ENCODE data around the gene HS1BP3. TPM values are rescaled to one million over a fixed set of nuclear protein-coding genes. Genes with fewer than 3 reads are reported as not detected.

Gene HS1BP3, protein sequence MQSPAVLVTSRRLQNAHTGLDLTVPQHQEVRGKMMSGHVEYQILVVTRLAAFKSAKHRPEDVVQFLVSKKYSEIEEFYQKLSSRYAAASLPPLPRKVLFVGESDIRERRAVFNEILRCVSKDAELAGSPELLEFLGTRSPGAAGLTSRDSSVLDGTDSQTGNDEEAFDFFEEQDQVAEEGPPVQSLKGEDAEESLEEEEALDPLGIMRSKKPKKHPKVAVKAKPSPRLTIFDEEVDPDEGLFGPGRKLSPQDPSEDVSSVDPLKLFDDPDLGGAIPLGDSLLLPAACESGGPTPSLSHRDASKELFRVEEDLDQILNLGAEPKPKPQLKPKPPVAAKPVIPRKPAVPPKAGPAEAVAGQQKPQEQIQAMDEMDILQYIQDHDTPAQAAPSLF
- 35.6 and 49.5 TPM in 2 replicates for total RNA-seq

DNA sequence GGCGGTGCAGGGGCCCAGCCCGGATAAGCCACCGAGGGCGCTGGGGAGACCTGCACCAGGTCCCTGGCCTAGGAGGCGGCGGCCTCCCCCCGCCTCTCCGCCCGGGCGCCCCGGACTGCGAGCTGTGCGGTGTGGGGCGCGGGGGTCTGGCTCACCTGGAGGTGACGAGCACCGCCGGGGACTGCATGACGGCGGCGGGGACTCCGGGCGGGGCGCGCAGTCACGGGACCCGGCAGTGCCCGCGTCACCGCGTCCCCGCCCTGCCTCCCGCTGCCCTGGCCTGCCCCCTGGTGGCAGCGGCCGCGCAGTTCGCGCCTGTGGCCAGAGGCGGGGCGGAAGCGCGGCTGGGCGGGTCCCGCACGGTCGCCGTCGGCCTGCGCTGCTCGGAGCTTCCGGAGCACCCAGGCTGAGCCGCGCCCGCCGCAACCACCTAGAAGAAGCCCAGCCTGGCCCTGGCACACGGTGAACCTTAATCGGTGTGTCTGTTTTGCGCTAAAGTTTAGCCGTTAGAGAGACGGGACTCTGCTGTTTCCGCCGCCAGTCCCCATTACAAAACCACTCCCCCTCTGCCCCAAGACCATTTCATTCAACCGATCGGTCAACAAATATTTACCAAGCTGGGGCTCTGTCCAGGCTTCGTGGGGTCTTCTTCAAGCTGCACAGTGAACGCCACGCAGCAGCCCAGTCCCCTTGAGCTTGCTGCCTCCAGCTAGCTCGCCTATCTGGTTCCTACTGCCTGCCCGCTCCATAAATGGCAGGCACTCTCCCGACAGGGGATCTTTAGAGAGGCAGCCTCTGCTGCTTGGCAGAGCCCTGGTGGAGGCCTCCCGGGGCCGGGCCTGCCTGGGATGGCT lies at the start of gene HS1BP3:
Gene HS1BP3 (minus strand): TSS at position 222 of the 854 bp plus-strand sequence. CDS start 35 bp downstream, at position 187.

DNA sequence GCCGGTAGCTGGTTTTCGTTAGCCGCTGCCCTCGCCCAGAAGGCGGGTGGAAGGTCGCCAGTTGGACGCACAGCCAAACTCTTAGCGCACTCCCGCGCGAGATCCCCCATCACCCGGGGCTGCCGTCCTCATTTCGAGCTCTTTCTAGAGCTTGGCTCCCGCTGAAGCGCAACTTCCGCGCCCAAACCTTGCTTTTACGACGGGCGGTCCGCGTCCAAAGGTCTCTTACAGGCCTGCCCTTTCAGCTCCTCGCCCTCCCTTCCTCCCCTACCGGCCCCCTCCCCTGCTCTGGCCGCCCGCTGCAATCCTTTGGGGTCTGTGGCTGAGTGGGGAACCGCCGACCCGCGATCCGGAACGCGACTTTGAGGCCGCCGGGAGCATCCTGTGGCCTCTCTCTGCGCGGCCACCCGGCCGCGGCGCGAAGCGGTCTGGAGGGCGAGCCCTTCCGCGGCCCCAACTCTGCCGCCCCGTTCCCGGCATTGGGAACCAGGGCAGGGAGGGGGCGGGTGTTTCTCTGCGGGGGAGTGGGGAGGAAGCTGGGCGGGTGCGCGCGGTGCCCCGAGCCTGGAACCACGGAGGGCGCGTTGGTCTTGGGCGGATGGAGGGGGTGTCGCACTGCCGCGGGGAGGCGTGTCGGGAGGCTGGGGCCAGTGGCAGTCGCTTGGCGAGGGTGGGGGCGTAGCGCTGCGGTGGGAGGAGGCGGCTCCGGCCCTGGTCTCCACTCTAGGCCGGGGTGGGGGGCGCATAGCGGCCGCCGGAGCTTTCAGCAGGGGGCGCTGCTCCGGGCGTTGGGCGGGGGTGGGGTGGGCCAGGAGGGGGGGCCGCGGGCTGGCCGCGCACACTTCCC lies 15.6 kb upstream of the HS1BP3 start, which contains the start of gene GDF7:
Gene GDF7 (plus strand): TSS at position 841 of the 847 bp plus-strand sequence. CDS start 96 bp downstream, outside the sequence.

Other genes starting within 250 kb of the HS1BP3 start
- gene RHOB, start 204.0 kb downstream of the HS1BP3 start, total RNA-seq = 69.7 and 99.0 TPM in 2 replicates
- gene GDF7, start 16.0 kb upstream of the HS1BP3 start, total RNA-seq = 4.0 and 4.1 TPM in 2 replicates
- gene LDAH, start 172.0 kb upstream of the HS1BP3 start, total RNA-seq = 23.4 and 27.7 TPM in 2 replicates